Ramos (cell line): ENCODE data around the gene YIPF4.
"Not testable (repeated sequence)": the region's sequence is repeated elsewhere in the genome, so short reads cannot be mapped to it uniquely, and the experiment has no call there.

Experiments
- in situ Hi-C: fragments of 300-500 bp; cut with MboI; formaldehyde crosslinking; loops from one replicate; pipeline ENCODE4 v1.14.3; 2022; ENCODE audit warnings: low sequenced_read_pairs; ENCODE audit not compliant: unreplicated experiment

YIPF4 gene

GRCh38 chr2:32277674-32278477 is at the start of gene YIPF4:
YIPF4 (plus strand) TSS chr2:32277904; CDS start chr2:32278156, 252 bp downstream.
- in situ Hi-C loops = no loop called here

- in situ Hi-C loops = no loop called here
Observed at GRCh38 chr2:32228181-32228580, 49.5 kb upstream of the YIPF4 start.

- in situ Hi-C loops = no loop called here
Observed at GRCh38 chr2:32229635-32230034, 48.1 kb upstream of the YIPF4 start.

- in situ Hi-C loops = no loop called here
Observed at GRCh38 chr2:32231959-32232358, 45.7 kb upstream of the YIPF4 start.

- in situ Hi-C loops = no loop called here
Observed at GRCh38 chr2:32235315-32235714, 42.4 kb upstream of the YIPF4 start.

- in situ Hi-C loops = no loop called here
Observed at GRCh38 chr2:32237488-32237887, 40.2 kb upstream of the YIPF4 start.

- in situ Hi-C loops = no loop called here
Observed at GRCh38 chr2:32237996-32238395, 39.7 kb upstream of the YIPF4 start.

- in situ Hi-C loops = no loop called here
Observed at GRCh38 chr2:32242331-32242730, 35.4 kb upstream of the YIPF4 start.

GRCh38 chr2:32246911-32247310 is 30.8 kb upstream of the YIPF4 start:
- in situ Hi-C loops = no loop called here

- in situ Hi-C loops = no loop called here
Observed at GRCh38 chr2:32248299-32248698, 29.4 kb upstream of the YIPF4 start.

GRCh38 chr2:32249731-32250236 is 27.9 kb upstream of the YIPF4 start:
- in situ Hi-C loops = no loop called here

GRCh38 chr2:32250290-32250689 is 27.4 kb upstream of the YIPF4 start:
- in situ Hi-C loops = no loop called here

GRCh38 chr2:32258242-32258641 is 19.5 kb upstream of the YIPF4 start:
- in situ Hi-C loops = no loop called here

GRCh38 chr2:32260376-32260775 is 17.3 kb upstream of the YIPF4 start:
- in situ Hi-C loops = no loop called here

GRCh38 chr2:32262105-32262504 is 15.6 kb upstream of the YIPF4 start:
- in situ Hi-C loops = no loop called here

- in situ Hi-C loops = no loop called here
Observed at GRCh38 chr2:32264422-32265105, 13.1 kb upstream of the YIPF4 start, which contains the start of gene NLRC4. NLRC4 (minus strand) TSS chr2:32264886; CDS start chr2:32256775, 8,111 bp downstream.

- in situ Hi-C loops = no loop called here
Observed at GRCh38 chr2:32271063-32271462, 6.6 kb upstream of the YIPF4 start.

- in situ Hi-C loops = no loop called here
Observed at GRCh38 chr2:32272279-32272678, 5.4 kb upstream of the YIPF4 start.

GRCh38 chr2:32274289-32274688 is 3.4 kb upstream of the YIPF4 start:
- in situ Hi-C loops = no loop called here

- in situ Hi-C loops = not testable (repeated sequence)
Observed at GRCh38 chr2:32275790-32276189, 1.9 kb upstream of the YIPF4 start.

- in situ Hi-C loops = no loop called here
Observed at GRCh38 chr2:32277363-32277673, 386 bp upstream of the YIPF4 start.

GRCh38 chr2:32278478-32278853 is 762 bp downstream of the YIPF4 start:
- in situ Hi-C loops = no loop called here
